ENCODE data around the gene CLCNKB.
"Not testable (repeated sequence)": the region's sequence is repeated elsewhere in the genome, so short reads cannot be mapped to it uniquely, and the experiment has no call there.

DNA sequence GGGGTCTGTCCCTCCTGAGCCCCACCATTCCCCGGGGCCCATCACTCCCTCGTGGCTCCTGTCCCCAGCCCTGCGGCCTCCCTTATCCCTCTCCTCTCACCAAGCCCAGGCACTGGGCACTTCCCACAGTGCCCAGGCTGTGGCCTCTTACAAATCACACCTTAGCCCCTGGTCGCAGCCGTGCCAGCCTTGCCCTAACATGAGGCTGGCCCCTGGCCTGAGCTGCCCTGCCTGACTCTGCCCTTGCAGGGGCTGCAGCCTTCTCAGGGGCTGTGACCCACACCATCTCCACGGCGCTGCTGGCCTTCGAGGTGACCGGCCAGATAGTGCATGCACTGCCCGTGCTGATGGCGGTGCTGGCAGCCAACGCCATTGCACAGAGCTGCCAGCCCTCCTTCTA, 8.4 kb downstream of the CLCNKB start:
- TF ChIP-seq, protein P1, sequence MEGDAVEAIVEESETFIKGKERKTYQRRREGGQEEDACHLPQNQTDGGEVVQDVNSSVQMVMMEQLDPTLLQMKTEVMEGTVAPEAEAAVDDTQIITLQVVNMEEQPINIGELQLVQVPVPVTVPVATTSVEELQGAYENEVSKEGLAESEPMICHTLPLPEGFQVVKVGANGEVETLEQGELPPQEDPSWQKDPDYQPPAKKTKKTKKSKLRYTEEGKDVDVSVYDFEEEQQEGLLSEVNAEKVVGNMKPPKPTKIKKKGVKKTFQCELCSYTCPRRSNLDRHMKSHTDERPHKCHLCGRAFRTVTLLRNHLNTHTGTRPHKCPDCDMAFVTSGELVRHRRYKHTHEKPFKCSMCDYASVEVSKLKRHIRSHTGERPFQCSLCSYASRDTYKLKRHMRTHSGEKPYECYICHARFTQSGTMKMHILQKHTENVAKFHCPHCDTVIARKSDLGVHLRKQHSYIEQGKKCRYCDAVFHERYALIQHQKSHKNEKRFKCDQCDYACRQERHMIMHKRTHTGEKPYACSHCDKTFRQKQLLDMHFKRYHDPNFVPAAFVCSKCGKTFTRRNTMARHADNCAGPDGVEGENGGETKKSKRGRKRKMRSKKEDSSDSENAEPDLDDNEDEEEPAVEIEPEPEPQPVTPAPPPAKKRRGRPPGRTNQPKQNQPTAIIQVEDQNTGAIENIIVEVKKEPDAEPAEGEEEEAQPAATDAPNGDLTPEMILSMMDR (conservative IDR thresholded peaks at IDR 0.05; ENCODE audit: low read depth, low read length) = not testable (repeated sequence)
- not testable (repeated sequence) for TF ChIP-seq CHD1 (IDR thresholded peaks at IDR 0.05; ENCODE audit: low read depth, low read length); RAD21 (IDR thresholded peaks at IDR 0.05; ENCODE audit: low read length); RFX5 (IDR thresholded peaks at IDR 0.05; ENCODE audit: low read depth, low read length); RCOR1 (IDR thresholded peaks at IDR 0.05; ENCODE audit: insufficient replicate concordance, low read length); POLR2A (IDR thresholded peaks at IDR 0.05; ENCODE audit: low read depth, low read length); SMC3 (IDR thresholded peaks at IDR 0.05; ENCODE audit: low read depth, low read length); MAFK (IDR thresholded peaks at IDR 0.05; ENCODE audit: low read depth, low read length)
- TF ChIP-seq, protein P2, sequence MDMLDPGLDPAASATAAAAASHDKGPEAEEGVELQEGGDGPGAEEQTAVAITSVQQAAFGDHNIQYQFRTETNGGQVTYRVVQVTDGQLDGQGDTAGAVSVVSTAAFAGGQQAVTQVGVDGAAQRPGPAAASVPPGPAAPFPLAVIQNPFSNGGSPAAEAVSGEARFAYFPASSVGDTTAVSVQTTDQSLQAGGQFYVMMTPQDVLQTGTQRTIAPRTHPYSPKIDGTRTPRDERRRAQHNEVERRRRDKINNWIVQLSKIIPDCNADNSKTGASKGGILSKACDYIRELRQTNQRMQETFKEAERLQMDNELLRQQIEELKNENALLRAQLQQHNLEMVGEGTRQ (IDR thresholded peaks at IDR 0.05; ENCODE audit: low read depth, low read length) = not testable (repeated sequence)
